A549 (cell line): ENCODE results near the gene ARHGAP31. TPM values are rescaled to one million over a fixed set of nuclear protein-coding genes. Genes with fewer than 3 reads are reported as not detected.
A peak's percentile ranks its signal among the peaks of the same experiment; 100 is the strongest.

Experiments used
- ATAC-seq, 2 experiments: fragments of 200-7000 bp in 1 of 2; fragments of >200 bp in 1 of 2; cut with Nextera tagmentation in 1 of 2; cut with Tn5 transposase in 1 of 2; 3 replicates each; pipeline versions ENCODE4 v1.8.0 to v1.9.1; 2018 to 2020; ENCODE audit warnings: mild to moderate bottlenecking in 1 of 2, moderate library complexity in 1 of 2
- CTCF ChIA-PET: fragments of 300-600 bp; sonication (Branson Sonifier 250); formaldehyde crosslinking; extraction: SDS; loops from one replicate; lab custom pipeline; 2021; ENCODE audit warnings: antibody characterized with exemption, inconsistent platforms; lab: Yijun Ruan, JAX
- POLR2A ChIA-PET: fragments of 350-600 bp; formaldehyde crosslinking; extraction: SDS; loops from one replicate; lab custom pipeline; 2021; ENCODE audit warnings: antibody characterized with exemption, inconsistent platforms; lab: Yijun Ruan, JAX
- DNase-seq, 2 experiments: peaks; one replicate each; pipeline versions ENCODE4 v3.0.0 to v3.0.0-alpha.2; 2011 to 2016; ENCODE audit warnings: low read depth in 1 of 2, low spot score in 1 of 2
- FAIRE-seq: peaks from 2 replicates; lab custom pipeline; 2011; peaks lifted over from hg19 to GRCh38; lab: Jason Lieb, UNC
- H3K27ac ChIP-seq, 2 experiments: fragments of >200 bp; sonication (Bioruptor Twin); formaldehyde crosslinking; 3 replicates each; pipeline ENCODE4 v1.5.1; 2016 to 2017
- H3K4me1 ChIP-seq: fragments of >200 bp; sonication (Bioruptor Twin); formaldehyde crosslinking; 3 replicates; pipeline ENCODE4 v1.6.1; 2016
- H3K4me2 ChIP-seq: fragments of >200 bp; sonication (Bioruptor Twin); formaldehyde crosslinking; 3 replicates; pipeline ENCODE4 v1.6.1; 2016
- H3K4me3 ChIP-seq: fragments of >200 bp; sonication (Bioruptor Twin); formaldehyde crosslinking; 3 replicates; pipeline ENCODE4 v1.5.1; 2016
- H3K9me3 ChIP-seq: fragments of >200 bp; sonication (Bioruptor Twin); formaldehyde crosslinking; 3 replicates; pipeline ENCODE4 v1.6.1; 2016
- CEBPB ChIP-seq, 2 experiments: fragments of >200 bp in 1 of 2; sonication (Bioruptor Twin) in 1 of 2; formaldehyde crosslinking in 1 of 2; IDR thresholded peaks; 2 replicates each; pipeline ENCODE4 v1.6.1; 2012 to 2016
- CHD2 ChIP-seq: fragments of 150-350 bp; IDR thresholded peaks from 2 replicates; pipeline ENCODE4 v1.6.1; 2014; ENCODE audit warnings: low read length; ENCODE audit not compliant: partially characterized antibody
- FOSB ChIP-seq: fragments of 250-450 bp; sonication (Bioruptor Pico); IDR thresholded peaks from 2 replicates; pipeline ENCODE4 v1.5.0; 2020; ENCODE audit warnings: mild to moderate bottlenecking, moderate library complexity
- HDAC2 ChIP-seq: fragments of 200-600 bp; sonication (generic); IDR thresholded peaks from 2 replicates; pipeline ENCODE4 v1.6.1; 2016
- HOXA7 ChIP-seq: fragments of 250-450 bp; sonication (Bioruptor Pico); IDR thresholded peaks from 2 replicates; pipeline ENCODE4 v1.5.0; 2020; ENCODE audit warnings: mild to moderate bottlenecking, moderate library complexity
- HOXB13 ChIP-seq: fragments of 250-450 bp; sonication (Bioruptor Pico); IDR thresholded peaks from 2 replicates; pipeline ENCODE4 v1.5.0; 2020; ENCODE audit warnings: low read depth, mild to moderate bottlenecking, moderate library complexity
- KDM1A ChIP-seq: fragments of 200-600 bp; sonication (generic); IDR thresholded peaks from 2 replicates; pipeline ENCODE4 v1.6.1; 2016; ENCODE audit warnings: low read depth, mild to moderate bottlenecking
- MYC ChIP-seq: IDR thresholded peaks from 2 replicates; pipeline ENCODE4 v1.6.1; 2012; ENCODE audit warnings: mild to moderate bottlenecking, inconsistent platforms, low read length, improper control_type of control experiment, borderline replicate concordance
- NPAS2 ChIP-seq: fragments of 250-450 bp; sonication (Bioruptor Pico); IDR thresholded peaks from 2 replicates; pipeline ENCODE4 v1.8.0; 2022; ENCODE audit warnings: mild to moderate bottlenecking, moderate library complexity, borderline replicate concordance
- NR3C1 ChIP-seq: fragments of >200 bp; sonication (Bioruptor Twin); formaldehyde crosslinking; IDR thresholded peaks from 3 replicates; pipeline ENCODE4 v1.6.1; 2017
- PHF8 ChIP-seq: fragments of 200-600 bp; sonication (generic); IDR thresholded peaks from 2 replicates; pipeline ENCODE4 v1.6.1; 2016; ENCODE audit warnings: low read depth, mild to moderate bottlenecking, antibody characterized with exemption, moderate library complexity, borderline replicate concordance
- POLR2A ChIP-seq: IDR thresholded peaks from 2 replicates; pipeline ENCODE4 v1.6.1; 2012; ENCODE audit warnings: mild to moderate bottlenecking, low read length
- POLR2AphosphoS2 ChIP-seq: conservative IDR thresholded peaks from 2 replicates; pipeline ENCODE4 v1.6.1; 2012; ENCODE audit warnings: low read length, improper control_type of control experiment, inconsistent platforms
- RAD21 ChIP-seq, 2 experiments: fragments of >200 bp in 1 of 2; sonication (Bioruptor Twin) in 1 of 2; formaldehyde crosslinking in 1 of 2; IDR thresholded peaks in 1 of 2; conservative IDR thresholded peaks in 1 of 2; 2 replicates in 1 of 2; 3 replicates in 1 of 2; pipeline ENCODE4 v1.6.1; 2012 to 2018; ENCODE audit warnings: inconsistent platforms in 1 of 2
- RARB ChIP-seq: fragments of 250-450 bp; sonication (Bioruptor Pico); IDR thresholded peaks from 2 replicates; pipeline ENCODE4 v1.8.0; 2021; ENCODE audit warnings: mild to moderate bottlenecking, moderate library complexity
- RFX5 ChIP-seq: fragments of 450-650 bp; IDR thresholded peaks from 2 replicates; pipeline ENCODE4 v1.7.1; 2014; ENCODE audit warnings: antibody characterized with exemption, mild to moderate bottlenecking, moderate library complexity
- RNF2 ChIP-seq: fragments of 200-600 bp; sonication (generic); IDR thresholded peaks from 2 replicates; pipeline ENCODE4 v1.6.1; 2016; ENCODE audit warnings: low read depth, mild to moderate bottlenecking, antibody characterized with exemption, moderate library complexity, borderline replicate concordance
- WGBS: methylation state at CpG from one replicate; pipeline ENCODE4 v1.1.6; 2017; ENCODE audit errors: missing lambda C conversion rate; 5-methylcytosine and 5-hydroxymethylcytosine counted together
- polyA plus RNA-seq, 4 experiments: library from polyadenylated mRNA; depleted of rRNA in 3 of 4; stranded (reverse); fragments of >200 nt; fragmentation: RNase III in 1 of 4; extraction: RNeasy Plus Mini Kit Qiagen cat#74134 plus additional on column Dnase treatment in 1 of 4; gene quantifications; 2 replicates in 3 of 4; 3 replicates in 1 of 4; pipeline ENCODE4 v1.2.3, GENCODE V29; 2011 to 2017
- TF ChIP-seq, protein P1 (sequence below): fragments of 200-600 bp; sonication (generic); IDR thresholded peaks from 2 replicates; pipeline ENCODE4 v1.6.1; 2016; ENCODE audit warnings: antibody characterized with exemption, mild to moderate bottlenecking, moderate library complexity
- TF ChIP-seq, protein P2 (sequence below): fragments of >200 bp; sonication (Bioruptor Twin); formaldehyde crosslinking; IDR thresholded peaks from 3 replicates; pipeline ENCODE4 v1.5.1; 2016
- TF ChIP-seq, protein P3 (sequence below): fragments of >200 bp; sonication (Bioruptor Twin); formaldehyde crosslinking; IDR thresholded peaks from 3 replicates; pipeline ENCODE4 v1.6.1; 2016
- TF ChIP-seq, protein P4 (sequence below): IDR thresholded peaks from 2 replicates; pipeline ENCODE4 v1.6.1; 2012
- TF ChIP-seq, protein P5 (sequence below): fragments of 250-450 bp; sonication (Bioruptor Pico); IDR thresholded peaks from 2 replicates; pipeline ENCODE4 v1.5.0; 2021; ENCODE audit warnings: mild to moderate bottlenecking, moderate library complexity, borderline replicate concordance
- TF ChIP-seq, protein P6 (sequence below): fragments of >200 bp; sonication (Bioruptor Twin); formaldehyde crosslinking; IDR thresholded peaks from 2 replicates; pipeline ENCODE4 v1.6.1; 2016
- TF ChIP-seq, protein P7 (sequence below): fragments of 450-650 bp; IDR thresholded peaks from 2 replicates; pipeline ENCODE4 v1.6.1; 2014; ENCODE audit warnings: antibody characterized with exemption

ARHGAP31 gene
- polyA plus RNA-seq, 2 of the 4 experiments (the other 2 are of a cell fraction) = 0.93 to 1.3 TPM

DNA sequence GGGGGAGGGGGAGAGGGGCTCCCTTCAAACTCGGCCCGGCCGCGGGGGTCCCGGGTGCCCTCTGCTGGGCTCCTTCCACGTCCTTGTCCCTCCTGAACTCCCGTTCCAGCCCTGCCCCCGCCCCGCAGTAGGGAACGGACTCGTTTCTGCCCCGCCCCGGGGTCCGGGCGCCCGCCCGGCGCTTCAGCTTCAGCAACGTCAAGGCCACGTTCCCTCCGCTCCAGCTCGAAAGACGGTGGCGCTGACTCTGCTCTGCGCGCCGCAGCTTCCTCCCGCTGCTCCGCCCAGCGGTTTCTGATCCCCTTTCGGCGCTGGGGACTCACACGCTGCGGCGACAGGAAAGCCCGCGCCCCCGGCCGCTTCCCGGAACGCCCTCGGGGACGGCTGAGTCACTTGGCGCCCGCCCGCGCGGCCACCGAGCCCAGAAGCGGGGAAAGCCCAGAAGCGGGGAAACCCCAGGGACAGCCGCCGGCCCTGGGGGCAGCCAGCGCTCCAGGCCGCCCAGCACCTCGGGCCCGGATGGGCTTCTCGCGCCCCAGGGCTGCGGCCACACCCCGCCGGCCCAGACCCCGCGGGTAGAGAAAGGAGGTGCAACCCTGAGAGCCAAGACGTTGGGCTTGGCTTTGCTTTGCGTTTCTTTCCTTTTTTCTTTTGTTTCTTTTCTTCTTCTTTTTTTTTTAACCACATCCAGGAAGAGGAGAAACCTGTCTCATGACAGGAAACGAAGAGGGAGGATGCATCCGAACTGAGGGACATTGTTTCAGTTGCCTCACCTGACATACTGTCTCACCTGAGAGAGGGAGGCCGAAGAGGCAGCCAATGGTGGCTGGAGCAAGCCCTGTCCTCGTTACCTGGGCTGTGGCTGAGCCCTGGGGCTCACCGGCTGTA, 28.9 kb downstream of the ARHGAP31 start (continued):
- TF ChIP-seq, protein P1, sequence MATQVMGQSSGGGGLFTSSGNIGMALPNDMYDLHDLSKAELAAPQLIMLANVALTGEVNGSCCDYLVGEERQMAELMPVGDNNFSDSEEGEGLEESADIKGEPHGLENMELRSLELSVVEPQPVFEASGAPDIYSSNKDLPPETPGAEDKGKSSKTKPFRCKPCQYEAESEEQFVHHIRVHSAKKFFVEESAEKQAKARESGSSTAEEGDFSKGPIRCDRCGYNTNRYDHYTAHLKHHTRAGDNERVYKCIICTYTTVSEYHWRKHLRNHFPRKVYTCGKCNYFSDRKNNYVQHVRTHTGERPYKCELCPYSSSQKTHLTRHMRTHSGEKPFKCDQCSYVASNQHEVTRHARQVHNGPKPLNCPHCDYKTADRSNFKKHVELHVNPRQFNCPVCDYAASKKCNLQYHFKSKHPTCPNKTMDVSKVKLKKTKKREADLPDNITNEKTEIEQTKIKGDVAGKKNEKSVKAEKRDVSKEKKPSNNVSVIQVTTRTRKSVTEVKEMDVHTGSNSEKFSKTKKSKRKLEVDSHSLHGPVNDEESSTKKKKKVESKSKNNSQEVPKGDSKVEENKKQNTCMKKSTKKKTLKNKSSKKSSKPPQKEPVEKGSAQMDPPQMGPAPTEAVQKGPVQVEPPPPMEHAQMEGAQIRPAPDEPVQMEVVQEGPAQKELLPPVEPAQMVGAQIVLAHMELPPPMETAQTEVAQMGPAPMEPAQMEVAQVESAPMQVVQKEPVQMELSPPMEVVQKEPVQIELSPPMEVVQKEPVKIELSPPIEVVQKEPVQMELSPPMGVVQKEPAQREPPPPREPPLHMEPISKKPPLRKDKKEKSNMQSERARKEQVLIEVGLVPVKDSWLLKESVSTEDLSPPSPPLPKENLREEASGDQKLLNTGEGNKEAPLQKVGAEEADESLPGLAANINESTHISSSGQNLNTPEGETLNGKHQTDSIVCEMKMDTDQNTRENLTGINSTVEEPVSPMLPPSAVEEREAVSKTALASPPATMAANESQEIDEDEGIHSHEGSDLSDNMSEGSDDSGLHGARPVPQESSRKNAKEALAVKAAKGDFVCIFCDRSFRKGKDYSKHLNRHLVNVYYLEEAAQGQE = no peak
- TF ChIP-seq, protein P2, sequence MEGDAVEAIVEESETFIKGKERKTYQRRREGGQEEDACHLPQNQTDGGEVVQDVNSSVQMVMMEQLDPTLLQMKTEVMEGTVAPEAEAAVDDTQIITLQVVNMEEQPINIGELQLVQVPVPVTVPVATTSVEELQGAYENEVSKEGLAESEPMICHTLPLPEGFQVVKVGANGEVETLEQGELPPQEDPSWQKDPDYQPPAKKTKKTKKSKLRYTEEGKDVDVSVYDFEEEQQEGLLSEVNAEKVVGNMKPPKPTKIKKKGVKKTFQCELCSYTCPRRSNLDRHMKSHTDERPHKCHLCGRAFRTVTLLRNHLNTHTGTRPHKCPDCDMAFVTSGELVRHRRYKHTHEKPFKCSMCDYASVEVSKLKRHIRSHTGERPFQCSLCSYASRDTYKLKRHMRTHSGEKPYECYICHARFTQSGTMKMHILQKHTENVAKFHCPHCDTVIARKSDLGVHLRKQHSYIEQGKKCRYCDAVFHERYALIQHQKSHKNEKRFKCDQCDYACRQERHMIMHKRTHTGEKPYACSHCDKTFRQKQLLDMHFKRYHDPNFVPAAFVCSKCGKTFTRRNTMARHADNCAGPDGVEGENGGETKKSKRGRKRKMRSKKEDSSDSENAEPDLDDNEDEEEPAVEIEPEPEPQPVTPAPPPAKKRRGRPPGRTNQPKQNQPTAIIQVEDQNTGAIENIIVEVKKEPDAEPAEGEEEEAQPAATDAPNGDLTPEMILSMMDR = peak; percentile 1
- TF ChIP-seq CEBPB (IDR thresholded peaks at IDR 0.05) (no peak), RNF2 (no peak), RAD21 (conservative IDR thresholded peaks at IDR 0.05 in 1 of 2, IDR thresholded peaks at IDR 0.05 in 1 of 2) (peak in 1 of 2 experiments; percentile 38; a peak in 2 of 5 replicates), MYC (no peak), PHF8 (peak; percentile 64), HOXA7 (no peak), CHD2 (no peak)
- TF ChIP-seq, protein P3, sequence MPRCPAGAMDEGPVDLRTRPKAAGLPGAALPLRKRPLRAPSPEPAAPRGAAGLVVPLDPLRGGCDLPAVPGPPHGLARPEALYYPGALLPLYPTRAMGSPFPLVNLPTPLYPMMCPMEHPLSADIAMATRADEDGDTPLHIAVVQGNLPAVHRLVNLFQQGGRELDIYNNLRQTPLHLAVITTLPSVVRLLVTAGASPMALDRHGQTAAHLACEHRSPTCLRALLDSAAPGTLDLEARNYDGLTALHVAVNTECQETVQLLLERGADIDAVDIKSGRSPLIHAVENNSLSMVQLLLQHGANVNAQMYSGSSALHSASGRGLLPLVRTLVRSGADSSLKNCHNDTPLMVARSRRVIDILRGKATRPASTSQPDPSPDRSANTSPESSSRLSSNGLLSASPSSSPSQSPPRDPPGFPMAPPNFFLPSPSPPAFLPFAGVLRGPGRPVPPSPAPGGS = peak; percentile 72; the same call in 2 of the 3 replicates
- TF ChIP-seq, protein P4, sequence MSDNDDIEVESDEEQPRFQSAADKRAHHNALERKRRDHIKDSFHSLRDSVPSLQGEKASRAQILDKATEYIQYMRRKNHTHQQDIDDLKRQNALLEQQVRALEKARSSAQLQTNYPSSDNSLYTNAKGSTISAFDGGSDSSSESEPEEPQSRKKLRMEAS = peak; percentile 58; the same call in 1 of the 2 replicates
- TF ChIP-seq, all 56 proteins: peak for 11

DNA sequence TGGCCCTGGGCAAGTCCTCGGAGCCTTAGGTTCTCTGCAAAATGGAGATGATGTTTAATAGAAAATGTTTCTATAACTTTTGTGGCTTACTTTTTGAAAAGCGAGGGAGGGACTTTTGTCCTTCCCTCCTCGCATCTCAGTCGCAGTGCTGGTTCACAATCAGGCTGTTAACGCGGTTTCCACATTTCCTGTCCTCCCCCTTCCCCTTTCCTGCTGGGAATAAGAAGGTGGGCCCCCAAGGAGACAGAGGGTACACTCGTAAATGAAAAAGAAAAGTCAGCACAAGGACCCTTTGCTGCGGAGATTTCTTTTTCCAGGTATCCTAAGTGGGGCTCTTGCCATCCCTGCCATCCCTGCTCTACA, 29.5 kb downstream of the ARHGAP31 start:
- 92% methylated on average over 8 of the region's 8 CpGs for WGBS
- ATAC-seq = no peak
- no peak for FAIRE-seq
- TF ChIP-seq, protein P5, sequence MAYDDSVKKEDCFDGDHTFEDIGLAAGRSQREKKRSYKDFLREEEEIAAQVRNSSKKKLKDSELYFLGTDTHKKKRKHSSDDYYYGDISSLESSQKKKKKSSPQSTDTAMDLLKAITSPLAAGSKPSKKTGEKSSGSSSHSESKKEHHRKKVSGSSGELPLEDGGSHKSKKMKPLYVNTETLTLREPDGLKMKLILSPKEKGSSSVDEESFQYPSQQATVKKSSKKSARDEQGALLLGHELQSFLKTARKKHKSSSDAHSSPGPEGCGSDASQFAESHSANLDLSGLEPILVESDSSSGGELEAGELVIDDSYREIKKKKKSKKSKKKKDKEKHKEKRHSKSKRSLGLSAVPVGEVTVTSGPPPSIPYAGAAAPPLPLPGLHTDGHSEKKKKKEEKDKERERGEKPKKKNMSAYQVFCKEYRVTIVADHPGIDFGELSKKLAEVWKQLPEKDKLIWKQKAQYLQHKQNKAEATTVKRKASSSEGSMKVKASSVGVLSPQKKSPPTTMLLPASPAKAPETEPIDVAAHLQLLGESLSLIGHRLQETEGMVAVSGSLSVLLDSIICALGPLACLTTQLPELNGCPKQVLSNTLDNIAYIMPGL (CRISPR knock-in tag) = no peak
- TF ChIP-seq FOSB (CRISPR knock-in tag) (no peak), PHF8 (no peak), HDAC2 (no peak), NR3C1 (no peak), NPAS2 (no peak), HOXB13 (CRISPR knock-in tag) (no peak), RARB (CRISPR knock-in tag) (no peak), KDM1A (no peak), POLR2A (no peak), POLR2AphosphoS2 (no peak), RAD21 (conservative IDR thresholded peaks at IDR 0.05 in 1 of 2, IDR thresholded peaks at IDR 0.05 in 1 of 2) (no peak), RFX5 (no peak)
- TF ChIP-seq, protein P6, sequence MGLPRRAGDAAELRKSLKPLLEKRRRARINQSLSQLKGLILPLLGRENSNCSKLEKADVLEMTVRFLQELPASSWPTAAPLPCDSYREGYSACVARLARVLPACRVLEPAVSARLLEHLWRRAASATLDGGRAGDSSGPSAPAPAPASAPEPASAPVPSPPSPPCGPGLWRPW = no peak
- TF ChIP-seq, protein P2 = no peak
- TF ChIP-seq, protein P7, sequence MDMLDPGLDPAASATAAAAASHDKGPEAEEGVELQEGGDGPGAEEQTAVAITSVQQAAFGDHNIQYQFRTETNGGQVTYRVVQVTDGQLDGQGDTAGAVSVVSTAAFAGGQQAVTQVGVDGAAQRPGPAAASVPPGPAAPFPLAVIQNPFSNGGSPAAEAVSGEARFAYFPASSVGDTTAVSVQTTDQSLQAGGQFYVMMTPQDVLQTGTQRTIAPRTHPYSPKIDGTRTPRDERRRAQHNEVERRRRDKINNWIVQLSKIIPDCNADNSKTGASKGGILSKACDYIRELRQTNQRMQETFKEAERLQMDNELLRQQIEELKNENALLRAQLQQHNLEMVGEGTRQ = no peak

More for the DNA sequence above, 29.5 kb downstream of the ARHGAP31 start:
- POLR2A ChIA-PET = no interaction called here
- CTCF ChIA-PET = no interaction called here
- DNase-seq = no peak
- peak overlapping the region; percentile 93 to 97 for H3K27ac ChIP-seq
- peak overlapping the region; percentile 79 for H3K4me2 ChIP-seq
- H3K4me1 ChIP-seq = peaks cover 9% of the 10 kb centered on the region; the same call in 2 of the 3 replicates
- H3K9me3 ChIP-seq = no peaks in the 10 kb centered on the region
- H3K4me3 ChIP-seq = peak overlapping the region; percentile 68
